Astrocyte (in vitro differentiated cells and primary cell): Measurements from ENCODE around the gene RNF175. TPM values are rescaled to one million over a fixed set of nuclear protein-coding genes. Genes with fewer than 3 reads are reported as not detected.

Source experiments
- DNase-seq: peaks from one replicate; pipeline ENCODE4 v3.0.0-alpha.2; 2010; ENCODE audit warnings: low read depth
- FAIRE-seq: peaks from 2 replicates; lab custom pipeline; 2011; peaks lifted over from hg19 to GRCh38; lab: Jason Lieb, UNC
- H2AFZ ChIP-seq: 2 replicates; pipeline ENCODE4 v1.6.0; 2012; ENCODE audit warnings: low read depth, low read length, inconsistent platforms
- H3K27ac ChIP-seq: 2 replicates; pipeline ENCODE4 v1.5.1; 2011; ENCODE audit warnings: low read depth, low read length, inconsistent platforms
- H3K27me3 ChIP-seq: 2 replicates; pipeline ENCODE4 v1.6.0; 2011; ENCODE audit warnings: low read length, inconsistent platforms; ENCODE audit not compliant: insufficient read depth
- H3K36me3 ChIP-seq: 2 replicates; pipeline ENCODE4 v1.5.1; 2011; ENCODE audit warnings: low read length, inconsistent platforms; ENCODE audit not compliant: insufficient read depth
- H3K4me1 ChIP-seq: 2 replicates; pipeline ENCODE4 v1.5.1; 2011; ENCODE audit warnings: low read length, inconsistent platforms; ENCODE audit not compliant: insufficient read depth
- H3K4me2 ChIP-seq: 2 replicates; pipeline ENCODE4 v1.6.0; 2012; ENCODE audit warnings: low read length, inconsistent platforms
- H3K4me3 ChIP-seq: 2 replicates; pipeline ENCODE4 v1.5.1; 2011; ENCODE audit warnings: low read depth, mild to moderate bottlenecking, low read length, inconsistent platforms; ENCODE audit not compliant: insufficient read depth
- H3K79me2 ChIP-seq: 2 replicates; pipeline ENCODE4 v1.6.0; 2012; ENCODE audit warnings: mild to moderate bottlenecking, low read length, inconsistent platforms; ENCODE audit not compliant: insufficient read depth
- H3K9ac ChIP-seq: 2 replicates; pipeline ENCODE4 v1.6.0; 2012; ENCODE audit warnings: mild to moderate bottlenecking, low read length, inconsistent platforms
- H3K9me3 ChIP-seq: 2 replicates; pipeline ENCODE4 v1.5.1; 2012; ENCODE audit warnings: low read depth, mild to moderate bottlenecking, low read length, inconsistent platforms; ENCODE audit not compliant: insufficient read depth
- H4K20me1 ChIP-seq: 2 replicates; pipeline ENCODE4 v1.6.0; 2012; ENCODE audit warnings: low read length, inconsistent platforms; ENCODE audit not compliant: insufficient read depth
- H3K27ac Mint-ChIP-seq: one replicate; pipeline ENCODE4 v1.8.0; 2021; ENCODE audit warnings: mild to moderate bottlenecking, mixed read lengths; ENCODE audit not compliant: unreplicated experiment
- H3K27me3 Mint-ChIP-seq: one replicate; pipeline ENCODE4 v1.8.0; 2021; ENCODE audit warnings: low read depth, mixed read lengths; ENCODE audit not compliant: unreplicated experiment
- H3K36me3 Mint-ChIP-seq: one replicate; pipeline ENCODE4 v1.8.0; 2021; ENCODE audit warnings: low read depth, mixed read lengths; ENCODE audit not compliant: unreplicated experiment
- H3K4me1 Mint-ChIP-seq: one replicate; pipeline ENCODE4 v1.8.0; 2021; ENCODE audit warnings: low read depth, mixed read lengths; ENCODE audit not compliant: unreplicated experiment
- H3K4me3 Mint-ChIP-seq: one replicate; pipeline ENCODE4 v1.8.0; 2021; ENCODE audit warnings: mild to moderate bottlenecking, moderate library complexity, mixed read lengths; ENCODE audit not compliant: unreplicated experiment
- H3K9me3 Mint-ChIP-seq: one replicate; pipeline ENCODE4 v1.8.0; 2021; ENCODE audit warnings: mild to moderate bottlenecking, mixed read lengths; ENCODE audit not compliant: unreplicated experiment
- CTCF ChIP-seq: IDR thresholded peaks from 2 replicates; pipeline ENCODE4 v1.5.1; 2011; ENCODE audit warnings: low read depth, mild to moderate bottlenecking, inconsistent platforms, low read length, moderate library complexity; ENCODE audit not compliant: insufficient read depth
- EZH2 ChIP-seq: IDR thresholded peaks from 2 replicates; pipeline ENCODE4 v1.6.1; 2012; ENCODE audit warnings: mild to moderate bottlenecking, low read length, inconsistent platforms; ENCODE audit not compliant: insufficient read depth
- total RNA-seq: library from RNA; stranded (reverse); gene quantifications from 2 replicates; pipeline ENCODE4 v1.2.1, GENCODE V29; 2021

The RNF175 gene
- total RNA-seq, 1 donor from 2014 or later = 1.0 TPM

GRCh38 chr4:153755186-153755585 is 4.6 kb downstream of the RNF175 start:
- no peak for DNase-seq
- no peak overlapping the region for H3K27ac ChIP-seq
- H3K4me3 Mint-ChIP-seq = no peak overlapping the region
- H3K79me2 ChIP-seq = no peaks in the 10 kb centered on the region
- no peak overlapping the region for H3K9ac ChIP-seq
- H3K36me3 ChIP-seq = no peaks in the 10 kb centered on the region
- peaks cover 10% of the 10 kb centered on the region for H3K4me1 ChIP-seq
- no peak overlapping the region for H3K27ac Mint-ChIP-seq
- no peaks in the 10 kb centered on the region for H3K36me3 Mint-ChIP-seq
- no peak overlapping the region for H3K4me2 ChIP-seq
- H3K9me3 Mint-ChIP-seq = no peaks in the 10 kb centered on the region
- H3K27me3 Mint-ChIP-seq = peaks cover 15% of the 10 kb centered on the region
- H2AFZ ChIP-seq = no peak overlapping the region
- no peak overlapping the region for H3K4me3 ChIP-seq
- H3K4me1 Mint-ChIP-seq = peaks cover 12% of the 10 kb centered on the region
- peaks cover 13% of the 10 kb centered on the region for H3K27me3 ChIP-seq
- no peaks in the 10 kb centered on the region for H4K20me1 ChIP-seq
- TF ChIP-seq CTCF (no peak), EZH2 (no peak)
- H3K9me3 ChIP-seq = no peaks in the 10 kb centered on the region
- FAIRE-seq = no peak

GRCh38 chr4:153750197-153750817 is 9.5 kb downstream of the RNF175 start:
- DNase-seq (peak; percentile 49), FAIRE-seq (no peak)
- H3K36me3 Mint-ChIP-seq = no peaks in the 10 kb centered on the region
- Histone ChIP-seq H2AFZ (no peak overlapping the region), H3K27me3 (no peaks in the 10 kb centered on the region), H3K4me3 (no peak overlapping the region), H3K4me1 (peaks cover 5% of the 10 kb centered on the region), H3K4me2 (no peak overlapping the region), H3K79me2 (no peaks in the 10 kb centered on the region), H3K9me3 (no peaks in the 10 kb centered on the region), H3K9ac (no peak overlapping the region), H4K20me1 (no peaks in the 10 kb centered on the region), H3K27ac (no peak overlapping the region), H3K36me3 (no peaks in the 10 kb centered on the region)
- H3K4me1 Mint-ChIP-seq = peaks cover 6% of the 10 kb centered on the region
- H3K27ac Mint-ChIP-seq = no peak overlapping the region
- TF ChIP-seq EZH2 (no peak), CTCF (peak; percentile 87)
- H3K4me3 Mint-ChIP-seq = no peak overlapping the region
- peaks cover 2% of the 10 kb centered on the region for H3K27me3 Mint-ChIP-seq
- no peaks in the 10 kb centered on the region for H3K9me3 Mint-ChIP-seq

GRCh38 chr4:153748378-153748777 is 11.4 kb downstream of the RNF175 start:
- FAIRE-seq (peak; percentile 56), DNase-seq (peak; percentile 70)
- H3K4me1 Mint-ChIP-seq = peaks cover 6% of the 10 kb centered on the region

More at GRCh38 chr4:153748378-153748777, 11.4 kb downstream of the RNF175 start:
- Histone ChIP-seq H3K4me1 (peaks cover 5% of the 10 kb centered on the region), H3K27me3 (no peaks in the 10 kb centered on the region), H3K9ac (no peak overlapping the region), H2AFZ (no peak overlapping the region), H3K36me3 (no peaks in the 10 kb centered on the region), H3K4me2 (peak overlapping the region; percentile 4), H3K27ac (no peak overlapping the region), H4K20me1 (no peaks in the 10 kb centered on the region), H3K4me3 (no peak overlapping the region), H3K79me2 (no peaks in the 10 kb centered on the region), H3K9me3 (no peaks in the 10 kb centered on the region)
- Mint-ChIP-seq H3K27ac (peak overlapping the region; percentile 88), H3K27me3 (peaks cover 2% of the 10 kb centered on the region), H3K9me3 (no peaks in the 10 kb centered on the region), H3K4me3 (no peak overlapping the region), H3K36me3 (no peaks in the 10 kb centered on the region)
- no peak for TF ChIP-seq EZH2
- no peak for TF ChIP-seq CTCF
